Measurements from ENCODE around the gene RBMX.
"Not testable (repeated sequence)": the region's sequence is repeated elsewhere in the genome, so short reads cannot be mapped to it uniquely, and the experiment has no call there.

RBMX gene

GRCh38 chrX:136880452-136881013 is at the start of gene RBMX:
RBMX (minus strand) TSS chrX:136880725; CDS start chrX:136879427, 1,298 bp downstream.
- DNase-seq (ENCODE audit: low read depth) = peak; percentile 92
- TF ChIP-seq CTCF (conservative IDR thresholded peaks at IDR 0.05; ENCODE audit: low read length) = no peak
- H3K4me3 ChIP-seq (ENCODE audit: low read length) = peak within 1 kb of the TSS; percentile 89

GRCh38 chrX:136921438-136921837 is 40.9 kb upstream of the RBMX start:
- not testable (repeated sequence) for H3K4me3 ChIP-seq (ENCODE audit: low read length); DNase-seq (ENCODE audit: low read depth)

GRCh38 chrX:136920001-136920400 is 39.5 kb upstream of the RBMX start:
- no peak overlapping the region for H3K4me3 ChIP-seq (ENCODE audit: low read length)

GRCh38 chrX:136916827-136917226 is 36.3 kb upstream of the RBMX start:
- DNase-seq (ENCODE audit: low read depth) = no peak
- no peak for TF ChIP-seq CTCF (conservative IDR thresholded peaks at IDR 0.05; ENCODE audit: low read length)
- H3K4me3 ChIP-seq (ENCODE audit: low read length) = no peak overlapping the region

More at GRCh38 chrX:136920001-136920400, 39.5 kb upstream of the RBMX start:
- no peak for DNase-seq (ENCODE audit: low read depth)
- no peak for TF ChIP-seq CTCF (conservative IDR thresholded peaks at IDR 0.05; ENCODE audit: low read length)

- H3K4me3 ChIP-seq (ENCODE audit: low read length); DNase-seq (ENCODE audit: low read depth): not testable (repeated sequence)
Measured at GRCh38 chrX:136911661-136912060, 31.1 kb upstream of the RBMX start.

GRCh38 chrX:136911253-136911652 is 30.7 kb upstream of the RBMX start:
- no peak overlapping the region for H3K4me3 ChIP-seq (ENCODE audit: low read length)

GRCh38 chrX:136910565-136911035 is 30.1 kb upstream of the RBMX start:
- H3K4me3 ChIP-seq (ENCODE audit: low read length) = peak overlapping the region; percentile 73
- DNase-seq (ENCODE audit: low read depth) = peak; percentile 24
- no peak for TF ChIP-seq CTCF (conservative IDR thresholded peaks at IDR 0.05; ENCODE audit: low read length)

More at GRCh38 chrX:136911253-136911652, 30.7 kb upstream of the RBMX start:
- DNase-seq (ENCODE audit: low read depth) = no peak
- TF ChIP-seq CTCF (conservative IDR thresholded peaks at IDR 0.05; ENCODE audit: low read length) = no peak

GRCh38 chrX:136909706-136910564 is 29.4 kb upstream of the RBMX start:
- peak; percentile 89 for DNase-seq (ENCODE audit: low read depth)
- H3K4me3 ChIP-seq (ENCODE audit: low read length) = peak overlapping the region; percentile 73
- TF ChIP-seq CTCF (conservative IDR thresholded peaks at IDR 0.05; ENCODE audit: low read length) = no peak
